HG03045 (cell line): ENCODE measurements around the gene CHCHD6.

Experiments used
- ATAC-seq: cut with Tn5 transposase; IDR thresholded peaks from one replicate; pipeline ENCODE4 v1.9.1; 2021; ENCODE audit warnings: mild to moderate bottlenecking, moderate library complexity; ENCODE audit not compliant: unreplicated experiment

The CHCHD6 gene

GRCh38 chr3:126986001-126986400, 282.0 kb downstream of the CHCHD6 start:
- no peak for ATAC-seq

- no peak for ATAC-seq
These were observed 283.1 kb downstream of the CHCHD6 start for GRCh38 chr3:126987129-126987528.

GRCh38 chr3:126987596-126987995, 283.6 kb downstream of the CHCHD6 start:
- no peak for ATAC-seq

GRCh38 chr3:126988451-126989021, 284.5 kb downstream of the CHCHD6 start:
- no peak for ATAC-seq

- ATAC-seq, result no peak
These were observed 285.4 kb downstream of the CHCHD6 start for GRCh38 chr3:126989316-126990023.

GRCh38 chr3:126990024-126990700, 286.1 kb downstream of the CHCHD6 start:
- no peak for ATAC-seq

GRCh38 chr3:126990890-126991289, 286.9 kb downstream of the CHCHD6 start:
- no peak for ATAC-seq

- no peak for ATAC-seq
These were observed 287.5 kb downstream of the CHCHD6 start for GRCh38 chr3:126991366-126992200.

- ATAC-seq, result no peak
These were observed 288.2 kb downstream of the CHCHD6 start for GRCh38 chr3:126992216-126992615.

GRCh38 chr3:126992776-126993175, 288.7 kb downstream of the CHCHD6 start:
- no peak for ATAC-seq

GRCh38 chr3:126993436-126993835, 289.4 kb downstream of the CHCHD6 start:
- no peak for ATAC-seq

GRCh38 chr3:126994661-126995245, 290.7 kb downstream of the CHCHD6 start:
- ATAC-seq, result no peak

GRCh38 chr3:126995254-126995780, 291.3 kb downstream of the CHCHD6 start:
- no peak for ATAC-seq

GRCh38 chr3:126995926-126996512, 292.0 kb downstream of the CHCHD6 start:
- ATAC-seq, result no peak

GRCh38 chr3:126996905-126997304, 292.9 kb downstream of the CHCHD6 start:
- ATAC-seq, result no peak

- no peak for ATAC-seq
These were observed 293.5 kb downstream of the CHCHD6 start for GRCh38 chr3:126997455-126998038.

GRCh38 chr3:126998320-126998719, 294.3 kb downstream of the CHCHD6 start:
- ATAC-seq, result no peak

GRCh38 chr3:126998728-126999127, 294.7 kb downstream of the CHCHD6 start:
- ATAC-seq, result no peak

- no peak for ATAC-seq
These were observed 295.3 kb downstream of the CHCHD6 start for GRCh38 chr3:126999383-126999782.

- no peak for ATAC-seq
These were observed 296.1 kb downstream of the CHCHD6 start for GRCh38 chr3:127000119-127000518.
